Measurements from ENCODE around the gene LIMK2.

Gene LIMK2

DNA sequence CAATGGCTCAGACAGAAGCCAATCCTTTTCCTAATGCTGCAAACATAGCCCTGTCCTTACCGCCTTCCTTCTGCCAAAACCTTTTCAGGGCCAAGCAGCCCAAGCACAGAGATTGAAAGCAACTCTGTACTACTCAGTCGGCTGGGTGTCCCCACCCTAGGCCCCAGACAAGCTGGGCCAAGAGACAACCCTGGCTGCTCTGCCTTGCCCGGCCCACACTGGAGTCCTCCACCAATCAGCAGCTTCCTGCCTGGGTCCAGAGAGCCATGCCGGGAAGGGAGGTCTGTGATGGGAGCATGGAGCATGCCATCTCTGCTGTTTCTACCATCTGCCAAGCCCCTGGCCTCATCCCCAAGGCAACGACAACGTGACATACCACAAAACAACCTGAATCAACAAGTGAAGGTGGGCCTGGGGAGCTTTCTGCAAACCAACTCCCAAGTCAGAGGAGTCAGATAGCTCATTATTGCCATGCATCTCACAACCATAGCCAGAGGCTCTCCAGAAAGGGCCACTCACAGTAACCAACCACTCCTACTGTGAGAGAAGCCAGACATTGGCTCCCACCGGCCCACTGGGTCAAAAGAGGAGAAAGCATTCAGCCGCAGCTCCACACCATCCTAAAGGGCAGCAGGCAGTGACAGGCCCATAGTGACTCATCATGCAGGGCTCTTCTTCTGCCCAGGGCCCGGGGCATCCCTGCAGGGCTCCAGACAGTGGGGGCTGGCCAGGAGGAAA, 115.9 kb downstream of the LIMK2 start:
- Histone ChIP-seq H3K9ac (ENCODE audit: low read depth in 1 of 2, low read length in 2 of 2) (no peak overlapping the region), H3K27ac (ENCODE audit: low read depth, low read length) (no peak overlapping the region), H3K36me3 (ENCODE audit: control insufficient read depth in 1 of 2, insufficient read depth in 2 of 2, low read length in 2 of 2) (peaks cover 50 to 79% of the 10 kb centered on the region in 2 donors), H3K4me1 (ENCODE audit: control insufficient read depth in 1 of 2, insufficient read depth in 2 of 2, low read length in 2 of 2) (no peaks in the 10 kb centered on the region), H3K27me3 (ENCODE audit: control insufficient read depth in 1 of 2, insufficient read depth in 2 of 2, low read length in 2 of 2) (no peaks in the 10 kb centered on the region), H3K4me3 (ENCODE audit: low read depth in 1 of 2, low read length in 2 of 2) (no peak overlapping the region), H3K9me3 (ENCODE audit: control insufficient read depth in 1 of 2, low read length in 2 of 2) (no peaks in the 10 kb centered on the region)

DNA sequence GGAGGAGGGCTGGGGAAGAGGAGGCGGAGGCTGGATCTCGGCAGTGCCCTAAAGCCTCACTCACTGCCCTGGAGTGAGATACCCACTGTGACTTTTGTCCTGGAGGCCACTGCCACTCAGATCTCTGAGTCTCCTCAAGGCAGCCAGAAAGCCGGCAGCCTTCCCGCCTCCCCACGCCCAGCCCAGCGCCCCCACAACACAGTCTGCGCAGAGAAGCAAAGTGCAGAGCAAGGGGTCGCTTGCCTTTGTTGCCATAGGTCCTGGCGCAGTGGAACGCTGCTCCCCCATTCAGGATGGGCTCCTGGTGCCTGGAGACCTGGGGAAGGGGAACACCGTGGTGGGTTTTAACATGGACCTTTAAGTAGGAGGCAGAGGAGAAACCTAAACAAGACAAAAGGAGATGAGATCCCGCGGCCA, 116.5 kb downstream of the LIMK2 start:
- Histone ChIP-seq H3K9ac (ENCODE audit: low read depth in 1 of 2, low read length in 2 of 2) (no peak overlapping the region), H3K9me3 (ENCODE audit: control insufficient read depth in 1 of 2, low read length in 2 of 2) (no peaks in the 10 kb centered on the region), H3K27me3 (ENCODE audit: control insufficient read depth in 1 of 2, insufficient read depth in 2 of 2, low read length in 2 of 2) (no peaks in the 10 kb centered on the region), H3K4me1 (ENCODE audit: control insufficient read depth in 1 of 2, insufficient read depth in 2 of 2, low read length in 2 of 2) (no peaks in the 10 kb centered on the region), H3K4me3 (ENCODE audit: low read depth in 1 of 2, low read length in 2 of 2) (no peak overlapping the region), H3K27ac (ENCODE audit: low read depth, low read length) (no peak overlapping the region), H3K36me3 (ENCODE audit: control insufficient read depth in 1 of 2, insufficient read depth in 2 of 2, low read length in 2 of 2) (peaks cover 53 to 85% of the 10 kb centered on the region in 2 donors)

DNA sequence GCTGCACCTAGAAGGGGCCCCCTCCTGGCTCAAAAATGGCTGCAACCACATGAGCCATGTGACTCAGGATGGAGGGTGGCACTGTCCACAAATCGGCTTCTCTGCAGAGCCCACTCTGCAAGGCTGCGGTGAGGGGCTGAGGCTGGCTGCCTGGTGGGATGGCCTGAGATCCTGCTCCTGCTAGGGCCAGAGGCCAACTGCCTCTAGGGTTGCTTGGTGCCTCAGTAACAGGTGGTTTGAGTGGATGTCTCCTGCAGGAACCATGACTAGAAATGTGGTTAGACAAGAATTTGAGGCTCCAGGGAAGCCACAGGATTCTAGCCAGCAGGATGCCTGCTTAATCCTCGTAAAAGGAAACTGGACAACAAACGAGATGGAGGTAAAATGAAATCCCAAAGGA, 116.9 kb downstream of the LIMK2 start:
- H3K4me1 ChIP-seq (ENCODE audit: control insufficient read depth in 1 of 2, insufficient read depth in 2 of 2, low read length in 2 of 2): no peaks in the 10 kb centered on the region
- H3K9ac ChIP-seq (ENCODE audit: low read depth in 1 of 2, low read length in 2 of 2): no peak overlapping the region
- no peak overlapping the region for H3K27ac ChIP-seq (ENCODE audit: low read depth, low read length)
- H3K9me3 ChIP-seq (ENCODE audit: control insufficient read depth in 1 of 2, low read length in 2 of 2): no peaks in the 10 kb centered on the region
- H3K36me3 ChIP-seq (ENCODE audit: control insufficient read depth in 1 of 2, insufficient read depth in 2 of 2, low read length in 2 of 2): peaks cover 56 to 86% of the 10 kb centered on the region in 2 donors
- H3K27me3 ChIP-seq (ENCODE audit: control insufficient read depth in 1 of 2, insufficient read depth in 2 of 2, low read length in 2 of 2): no peaks in the 10 kb centered on the region
- no peak overlapping the region for H3K4me3 ChIP-seq (ENCODE audit: low read depth in 1 of 2, low read length in 2 of 2)

Measured in duodenal mucosa (tissue), 2 donors.